ENCODE results near the gene TNNC2.

Gene TNNC2

DNA sequence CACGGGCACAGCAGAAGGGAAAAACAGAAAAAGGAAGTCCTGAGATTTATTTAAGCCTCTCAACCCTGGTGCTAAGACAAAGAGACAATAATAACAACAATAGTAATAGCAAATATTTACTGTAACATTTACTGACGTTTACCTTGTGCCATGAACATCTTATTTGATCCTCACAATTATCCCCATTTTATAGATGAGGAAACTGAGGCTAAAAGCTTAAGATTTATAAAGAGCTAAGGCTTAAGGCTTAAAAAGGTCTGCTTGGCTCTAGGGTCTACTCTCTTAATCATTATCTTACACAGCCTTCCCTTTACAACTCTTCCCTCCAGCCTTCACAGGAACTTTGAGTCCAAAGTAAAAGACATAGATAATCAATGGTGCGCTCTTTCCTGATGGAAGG lies 38.8 kb downstream of the TNNC2 start:
- in situ Hi-C loops (cut with MboI; ENCODE audit: low sequenced_read_pairs) = no loop called here

DNA sequence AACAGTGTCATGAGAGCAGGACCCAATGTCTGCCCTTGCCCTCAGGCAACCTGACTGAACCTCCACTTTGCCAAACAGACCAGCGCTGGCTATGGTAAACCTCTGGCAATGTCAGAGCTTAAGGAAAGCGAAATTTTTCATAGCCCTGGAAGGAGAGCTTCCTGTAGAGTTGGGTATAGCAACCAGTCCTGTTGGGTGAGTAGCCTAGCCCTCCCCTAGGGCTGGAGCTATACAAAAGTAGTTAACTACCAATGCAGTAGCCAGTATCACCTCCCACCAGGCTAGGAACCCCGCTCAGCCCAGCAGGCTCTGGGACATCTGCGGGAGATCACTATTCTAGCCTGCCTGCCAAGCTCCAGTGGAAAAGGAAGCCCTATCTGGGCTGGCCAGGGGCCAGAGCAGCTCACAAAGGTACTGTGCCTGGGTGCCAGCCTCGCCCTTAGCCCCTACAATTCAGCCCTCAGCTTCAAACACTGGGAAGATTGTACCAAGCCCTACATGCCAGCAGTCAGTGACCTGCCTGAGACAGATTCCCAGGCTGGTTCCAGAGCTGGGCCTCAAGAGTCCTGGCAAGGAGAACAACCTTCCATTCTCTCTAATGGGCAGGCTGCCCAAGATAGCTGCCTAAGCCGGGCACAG lies 43.3 kb downstream of the TNNC2 start:
- in situ Hi-C loops (cut with MboI; ENCODE audit: low sequenced_read_pairs) = no loop called here

DNA sequence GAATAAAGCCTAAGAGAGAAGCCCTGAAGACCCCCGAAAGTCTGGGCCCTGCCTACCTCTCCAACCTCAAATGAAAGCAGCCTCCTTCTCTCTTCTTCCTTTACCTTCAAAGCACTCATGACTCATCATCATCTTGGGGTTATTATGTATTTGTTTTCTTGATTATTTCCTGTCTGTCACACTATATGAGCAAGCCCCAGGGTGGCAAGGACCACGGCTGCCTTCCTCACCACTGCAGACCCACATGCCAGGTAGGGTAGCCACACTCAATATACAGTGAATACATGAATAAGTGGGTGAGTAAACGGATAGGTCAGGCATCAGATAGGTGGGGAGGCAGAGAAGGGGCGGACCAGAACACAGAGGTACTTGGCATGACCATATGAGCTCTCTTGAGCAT lies 44.2 kb downstream of the TNNC2 start:
- in situ Hi-C loops (cut with MboI; ENCODE audit: low sequenced_read_pairs) = no loop called here

DNA sequence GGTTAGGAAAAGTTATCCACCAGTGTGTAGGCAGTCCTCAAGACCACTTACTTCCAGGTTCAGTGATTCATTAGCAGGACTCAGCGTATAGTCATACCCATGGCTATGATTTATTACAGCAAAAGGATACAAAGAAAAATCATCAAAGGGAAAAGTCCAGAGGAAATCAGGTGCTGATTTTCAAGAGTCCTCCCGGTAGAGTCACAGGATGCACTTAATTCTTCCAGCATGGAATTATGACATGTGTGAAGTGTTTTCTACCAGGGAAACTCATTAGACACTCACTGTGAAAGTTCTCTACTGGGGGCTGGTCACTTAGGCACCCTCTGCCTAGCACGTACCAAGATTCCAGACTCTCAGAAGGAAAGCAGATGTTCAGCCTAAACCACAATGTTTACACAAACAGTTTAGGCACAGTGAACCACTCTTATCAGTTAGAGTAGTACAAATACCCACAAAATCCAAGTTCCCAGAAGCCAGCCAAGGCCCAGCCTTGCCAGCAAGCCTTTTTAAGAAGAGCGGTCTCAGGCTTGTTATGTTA lies 45.7 kb downstream of the TNNC2 start:
- in situ Hi-C loops (cut with MboI; ENCODE audit: low sequenced_read_pairs) = no loop called here

DNA sequence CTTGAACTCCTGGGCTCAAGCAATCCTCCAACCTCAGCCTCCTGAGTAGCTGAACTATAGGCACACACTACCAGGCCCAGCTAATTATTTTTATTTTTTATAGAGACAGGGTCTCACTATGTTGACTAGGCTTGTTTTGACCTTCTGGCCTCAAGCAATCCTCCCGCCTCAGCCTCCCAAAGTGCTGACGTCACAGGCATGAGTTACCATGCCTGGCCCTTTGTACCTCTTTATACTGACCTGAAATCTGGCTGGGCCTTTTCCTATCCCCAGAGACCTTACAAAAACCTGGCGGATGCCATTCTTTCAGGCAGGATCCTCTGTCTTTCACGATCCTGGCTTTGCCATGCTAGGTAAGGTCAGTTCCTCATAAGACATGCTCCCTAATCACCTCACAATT lies 47.0 kb downstream of the TNNC2 start:
- in situ Hi-C loops (cut with MboI; ENCODE audit: low sequenced_read_pairs) = no loop called here

DNA sequence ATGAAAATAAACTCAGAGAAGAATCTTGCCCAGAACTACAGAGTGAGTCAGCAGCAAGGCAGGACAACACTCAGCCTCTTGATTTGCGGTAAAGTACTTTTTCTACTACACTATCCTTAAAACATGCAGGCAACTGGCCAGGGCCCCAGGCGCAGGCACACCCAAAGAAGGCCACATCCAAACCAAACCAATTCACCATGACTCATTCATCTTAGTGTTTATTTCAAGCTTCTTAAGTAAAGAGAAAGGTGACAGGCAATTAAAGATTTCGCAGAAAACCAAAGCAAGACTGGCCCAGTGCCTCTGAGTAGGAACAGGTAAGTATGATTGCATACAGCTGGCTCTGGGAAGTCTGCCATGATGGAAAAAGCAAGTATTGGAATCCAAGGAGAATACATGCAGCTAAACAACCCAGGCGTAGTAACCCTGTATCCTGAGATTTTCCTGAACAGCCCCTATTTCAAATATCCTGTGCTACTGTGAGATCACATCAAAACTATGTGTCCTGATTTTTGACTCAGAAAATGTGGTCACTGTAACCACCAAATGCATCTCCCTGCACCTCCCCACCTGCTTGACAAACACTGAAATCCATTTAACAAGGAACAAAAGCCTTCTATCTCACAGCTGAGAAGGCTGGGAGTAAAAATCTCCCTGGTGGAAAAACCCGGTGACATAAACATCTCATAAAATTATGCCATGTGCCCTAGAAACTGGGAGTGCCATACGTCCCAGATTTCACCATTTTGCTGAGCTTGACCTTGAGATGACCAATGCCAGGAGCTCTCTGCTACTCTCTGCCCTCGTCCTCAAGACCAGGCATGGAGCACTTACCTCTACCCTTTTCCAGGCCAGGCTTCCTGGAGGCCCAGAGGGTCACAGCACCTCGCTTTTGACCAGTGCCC lies 47.8 kb downstream of the TNNC2 start:
- in situ Hi-C loops (cut with MboI; ENCODE audit: low sequenced_read_pairs) = loop anchor here (10.0 kb wide), 1 partner anchor 334 kb away; no protein-coding TSS in a partner anchor

DNA sequence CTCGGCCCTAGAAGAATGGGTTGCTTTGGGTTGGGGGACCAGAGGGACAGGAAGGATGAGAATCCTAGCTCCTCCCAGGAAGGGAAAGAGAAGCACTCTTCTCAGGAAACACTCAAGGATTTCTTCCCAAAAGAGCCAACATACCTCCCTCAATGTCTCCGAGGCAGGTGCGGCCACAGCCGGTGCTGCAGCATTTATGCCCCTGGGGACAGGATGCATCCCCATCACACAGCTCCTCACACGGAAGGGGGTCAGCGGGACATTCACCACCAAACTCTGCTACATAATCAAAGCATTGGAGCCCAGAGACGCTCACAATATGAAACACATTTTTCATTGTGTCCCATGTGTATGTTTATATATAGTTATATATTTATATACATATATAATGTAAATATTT lies 50.2 kb downstream of the TNNC2 start:
- in situ Hi-C loops (cut with MboI; ENCODE audit: low sequenced_read_pairs) = loop anchor here (10.0 kb wide), 1 partner anchor 332 kb away; no protein-coding TSS in a partner anchor

DNA sequence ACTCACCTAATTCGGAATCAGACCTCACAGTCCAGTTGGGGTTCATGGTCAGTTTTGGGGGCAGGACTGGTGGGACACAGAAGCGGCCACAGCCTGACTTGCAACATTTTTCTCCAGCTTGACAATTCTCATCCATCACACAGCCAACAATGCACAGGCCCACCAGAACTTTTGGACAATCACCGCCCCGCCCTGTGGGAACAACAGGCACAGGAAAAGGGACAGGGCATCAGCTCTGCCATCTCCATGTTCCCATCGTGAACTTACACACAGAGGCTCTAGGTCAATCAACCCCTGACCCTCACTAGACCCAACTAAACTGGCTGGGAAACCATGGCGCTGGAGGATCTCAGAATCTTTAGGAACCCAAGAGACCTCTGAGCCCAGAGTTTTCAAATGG lies 51.7 kb downstream of the TNNC2 start:
- in situ Hi-C loops (cut with MboI; ENCODE audit: low sequenced_read_pairs) = loop anchor here (10.0 kb wide), 1 partner anchor 331 kb away; no protein-coding TSS in a partner anchor

DNA sequence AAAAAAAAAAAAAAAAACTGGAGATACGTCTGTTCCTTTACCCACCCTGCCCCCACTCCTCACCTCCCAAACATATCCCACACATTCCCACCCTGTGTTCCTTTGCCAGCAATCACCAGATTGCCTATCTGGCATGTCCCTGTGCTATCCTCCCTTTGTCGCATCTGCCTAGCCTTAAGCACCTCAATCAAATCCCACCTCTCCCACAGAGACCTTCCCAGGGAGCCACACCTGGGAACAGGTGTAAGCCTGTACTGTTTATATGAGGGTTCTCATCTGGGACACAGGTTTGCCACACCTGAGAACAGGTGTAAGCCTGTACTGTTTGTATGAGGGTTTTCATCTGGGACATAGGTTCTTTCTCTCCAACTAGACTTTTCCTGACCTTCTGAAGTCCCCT lies 52.2 kb downstream of the TNNC2 start:
- in situ Hi-C loops (cut with MboI; ENCODE audit: low sequenced_read_pairs) = loop anchor here (10.0 to 25.0 kb wide), 3 partner anchors 213 to 463 kb away; partner anchors contain the start of genes MATN4 and RBPJL
